Endothelial cell of umbilical vein (primary cell): ENCODE results near the gene MSANTD3.

Experiments used
- CTCF ChIP-seq, 2 donors: IDR thresholded peaks; 1 replicate in 1 of 2; 2 replicates in 1 of 2; pipeline ENCODE4 v1.5.1; 2011; ENCODE audit warnings: low read length in 2 of 2, mild to moderate bottlenecking in 2 of 2, moderate library complexity in 2 of 2, control low read depth in 1 of 2, inconsistent platforms in 1 of 2, low read depth in 1 of 2; ENCODE audit not compliant: insufficient read depth in 1 of 2; ENCODE audit errors: extremely low read depth in 1 of 2
- EZH2 ChIP-seq: IDR thresholded peaks from 2 replicates; pipeline ENCODE4 v1.6.1; 2012; ENCODE audit warnings: borderline replicate concordance, low read depth, mild to moderate bottlenecking, moderate library complexity, low read length, inconsistent platforms; ENCODE audit not compliant: severe bottlenecking
- FOS ChIP-seq: IDR thresholded peaks from 2 replicates; pipeline ENCODE4 v1.6.1; 2011; ENCODE audit warnings: mild to moderate bottlenecking, low read length, moderate library complexity, borderline replicate concordance; ENCODE audit not compliant: insufficient read depth
- GATA2 ChIP-seq: IDR thresholded peaks from 2 replicates; pipeline ENCODE4 v1.7.0; 2011; ENCODE audit warnings: low read depth, mild to moderate bottlenecking, moderate library complexity, mixed read lengths, low read length; ENCODE audit not compliant: insufficient read length, insufficient read depth
- JUN ChIP-seq: IDR thresholded peaks from 2 replicates; pipeline ENCODE4 v1.6.1; 2011; ENCODE audit warnings: borderline replicate concordance, low read depth; ENCODE audit not compliant: insufficient read length, insufficient read depth
- MYC ChIP-seq: IDR thresholded peaks from one replicate; pipeline ENCODE4 v1.6.1; 2011; ENCODE audit warnings: mild to moderate bottlenecking, low read depth, low read length
- POLR2A ChIP-seq: IDR thresholded peaks from 2 replicates; pipeline ENCODE4 v1.6.1; 2012; ENCODE audit warnings: low read depth, mild to moderate bottlenecking, control low read depth, low read length
- POLR2AphosphoS5 ChIP-seq: IDR thresholded peaks from 2 replicates; pipeline ENCODE4 v1.6.1; 2012; ENCODE audit warnings: low read depth, mild to moderate bottlenecking, control low read depth, low read length, moderate library complexity; ENCODE audit not compliant: insufficient read depth
- TF ChIP-seq, protein P1 (sequence below): IDR thresholded peaks from 2 replicates; pipeline ENCODE4 v1.6.1; 2011; ENCODE audit not compliant: insufficient read depth, insufficient read length

DNA sequence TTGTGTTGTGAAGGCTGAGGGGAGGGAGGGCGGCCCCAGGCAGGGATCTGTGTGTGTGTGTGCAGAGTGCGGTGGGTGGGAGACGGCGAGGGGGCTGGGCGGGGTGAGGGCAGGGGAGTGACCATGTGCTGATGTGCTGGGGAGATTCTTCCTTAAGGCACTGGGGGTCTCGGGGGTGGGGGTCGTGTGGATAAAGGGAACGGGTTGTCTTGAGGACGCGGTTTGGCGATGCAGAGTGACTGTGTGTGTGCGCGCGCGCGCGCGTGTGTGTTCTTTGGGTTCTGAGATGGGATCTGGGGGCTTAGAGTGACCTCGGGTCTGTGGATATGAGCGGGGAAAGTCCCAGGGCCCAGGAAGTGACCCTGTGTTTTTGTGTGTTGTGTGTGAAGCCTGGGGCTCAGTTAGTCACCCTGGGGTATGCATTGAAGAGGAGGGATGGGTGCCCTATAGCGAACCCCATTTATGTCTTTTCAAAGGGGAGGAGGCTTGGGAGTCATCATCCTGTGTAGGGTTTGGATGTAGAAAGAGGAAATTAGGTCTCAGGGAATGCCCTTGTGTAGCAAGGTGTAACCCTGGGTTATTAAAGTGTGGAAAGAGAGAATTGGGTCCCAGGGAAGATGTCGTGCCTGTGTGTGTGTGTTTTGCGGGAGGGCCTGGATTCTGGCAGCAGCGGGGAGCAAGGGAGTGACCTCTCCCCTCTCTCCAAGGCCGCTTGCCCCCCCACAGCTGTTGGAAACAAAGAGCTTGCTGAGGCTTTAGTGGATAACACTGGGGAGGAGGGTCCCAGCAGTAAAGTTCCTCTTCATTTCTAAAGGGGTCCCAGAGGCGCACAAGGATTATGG lies 47.4 kb downstream of the MSANTD3 start:
- no peak for TF ChIP-seq CTCF (IDR thresholded peaks at IDR 0.05; ENCODE audit: extremely low read depth in 1 of 2, insufficient read depth in 1 of 2, low read depth in 1 of 2, low read length in 2 of 2)
- no peak for TF ChIP-seq GATA2
- no peak for TF ChIP-seq POLR2AphosphoS5
- no peak for TF ChIP-seq POLR2A
- TF ChIP-seq EZH2, result no peak
- TF ChIP-seq, protein P1, sequence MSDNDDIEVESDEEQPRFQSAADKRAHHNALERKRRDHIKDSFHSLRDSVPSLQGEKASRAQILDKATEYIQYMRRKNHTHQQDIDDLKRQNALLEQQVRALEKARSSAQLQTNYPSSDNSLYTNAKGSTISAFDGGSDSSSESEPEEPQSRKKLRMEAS, result no peak
- no peak for TF ChIP-seq JUN
- no peak for TF ChIP-seq MYC
- TF ChIP-seq FOS, result no peak
